ENCODE measurements around the gene TRAF7. TPM values are rescaled to one million over a fixed set of nuclear protein-coding genes. Genes with fewer than 3 reads are reported as not detected.

TRAF7 gene
- total and polyA plus RNA-seq, 2 of the 13 experiments (the other 11 are each of a cell fraction or from before 2014, with no cell fraction given) = 47.9 to 65.6 TPM

- no peak for TF ChIP-seq ZBTB49 (CRISPR knock-in tag; IDR thresholded peaks at IDR 0.05; ENCODE audit: borderline replicate concordance)
- no peak for TF ChIP-seq ZNF646 (CRISPR knock-in tag; IDR thresholded peaks at IDR 0.05)
- no peak for TF ChIP-seq TIGD3 (CRISPR knock-in tag; IDR thresholded peaks at IDR 0.05; ENCODE audit: borderline replicate concordance)
- TF ChIP-seq ATAD3A (CRISPR knock-in tag; IDR thresholded peaks at IDR 0.05) = no peak
- TF ChIP-seq ZNF337 (CRISPR knock-in tag; IDR thresholded peaks at IDR 0.05; ENCODE audit: borderline replicate concordance, low read depth) = no peak
- TF ChIP-seq ZNF430 (CRISPR knock-in tag; IDR thresholded peaks at IDR 0.05) = no peak
- no peak for TF ChIP-seq XBP1 (CRISPR knock-in tag; IDR thresholded peaks at IDR 0.05)
- no peak for TF ChIP-seq ZNF251 (CRISPR knock-in tag; IDR thresholded peaks at IDR 0.05)
- peak; percentile 53; the same call in 1 of the 2 replicates for TF ChIP-seq MED1 (CRISPR knock-in tag; IDR thresholded peaks at IDR 0.05)
- TF ChIP-seq ZNF556 (CRISPR knock-in tag; IDR thresholded peaks at IDR 0.05; ENCODE audit: borderline replicate concordance) = no peak
- no peak for TF ChIP-seq HNRNPUL1 (IDR thresholded peaks at IDR 0.05; ENCODE audit: low read depth, low read length)
- TF ChIP-seq FOXJ3 (CRISPR knock-in tag; IDR thresholded peaks at IDR 0.05; ENCODE audit: borderline replicate concordance) = no peak
- TF ChIP-seq TFDP1 (CRISPR knock-in tag; IDR thresholded peaks at IDR 0.05; ENCODE audit: borderline replicate concordance) = no peak
- TF ChIP-seq ZFP37 (CRISPR knock-in tag; IDR thresholded peaks at IDR 0.05; ENCODE audit: borderline replicate concordance) = 0 out of 2 replicates have a peak, but pooled peaks have one; percentile 19
- TF ChIP-seq KDM2A (CRISPR knock-in tag; IDR thresholded peaks at IDR 0.05; ENCODE audit: borderline replicate concordance, low read depth) = peak; percentile 19; the same call in 1 of the 2 replicates
- TF ChIP-seq IRF1 (CRISPR knock-in tag; IDR thresholded peaks at IDR 0.05; ENCODE audit: low read depth) = no peak
- TF ChIP-seq ZNF777 (CRISPR knock-in tag; IDR thresholded peaks at IDR 0.05) = no peak; the same call in 1 of the 2 replicates
- TF ChIP-seq ZNF256 (CRISPR knock-in tag; conservative IDR thresholded peaks at IDR 0.05) = no peak
Measured at GRCh38 chr16:2194852-2195321, 39.3 kb downstream of the TRAF7 start (continued).
